Astrocyte of the spinal cord (primary cell): ENCODE data around the gene CRCP.
A peak's percentile ranks its signal among the peaks of the same experiment; 100 is the strongest.
"Not testable (repeated sequence)": the region's sequence is repeated elsewhere in the genome, so short reads cannot be mapped to it uniquely, and the experiment has no call there.

Experiments used
- DNase-seq: peaks from one replicate; pipeline ENCODE4 v3.0.0; 2011; ENCODE audit warnings: low read depth, low spot score
- H3K4me3 ChIP-seq: 2 replicates; pipeline ENCODE4 v1.5.1; 2011; ENCODE audit warnings: low read depth, mild to moderate bottlenecking, low read length, moderate library complexity
- CTCF ChIP-seq: IDR thresholded peaks from 2 replicates; pipeline ENCODE4 v1.5.1; 2012; ENCODE audit warnings: low read depth, mild to moderate bottlenecking, low read length, inconsistent platforms
- in situ Hi-C: cut with HindIII; loops from 2 replicates; pipeline ENCODE4 v1.10.0; 2017; ENCODE audit warnings: low sequenced_read_pairs

The CRCP gene

DNA sequence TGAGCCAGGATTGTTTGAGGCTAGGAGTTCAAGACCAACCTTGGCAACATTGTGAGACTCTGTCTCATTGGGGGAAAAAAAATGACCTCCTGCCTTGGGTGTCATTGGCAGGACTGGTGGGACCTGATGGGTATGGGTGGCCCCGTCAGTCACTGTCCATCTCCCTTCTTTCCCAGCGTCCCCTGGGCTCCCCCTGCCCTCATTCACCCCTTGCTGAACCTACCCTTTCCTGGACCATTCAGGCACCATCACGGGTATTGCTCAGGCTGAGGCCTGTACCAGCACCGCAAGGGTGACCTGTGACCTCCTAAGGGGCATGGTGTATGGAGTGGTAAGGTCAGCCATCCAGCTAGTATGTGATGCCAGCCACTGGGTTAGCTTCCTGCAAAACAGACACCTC lies 19.6 kb upstream of the CRCP start:
- no peak overlapping the region for H3K4me3 ChIP-seq
- no peak for TF ChIP-seq CTCF
- in situ Hi-C loops, result no loop called here
- no peak for DNase-seq

- DNase-seq, result no peak
Measured at GRCh38 chr7:66099232-66099550, 15.5 kb upstream of the CRCP start.

GRCh38 chr7:66099551-66100407 lies 14.9 kb upstream of the CRCP start:
- H3K4me3 ChIP-seq, result peak overlapping the region; percentile 37
- no peak for TF ChIP-seq CTCF
- peak; percentile 85 for DNase-seq
- in situ Hi-C loops, result no loop called here

More at GRCh38 chr7:66099232-66099550, 15.5 kb upstream of the CRCP start:
- TF ChIP-seq CTCF, result no peak
- in situ Hi-C loops, result no loop called here
- no peak overlapping the region for H3K4me3 ChIP-seq

DNA sequence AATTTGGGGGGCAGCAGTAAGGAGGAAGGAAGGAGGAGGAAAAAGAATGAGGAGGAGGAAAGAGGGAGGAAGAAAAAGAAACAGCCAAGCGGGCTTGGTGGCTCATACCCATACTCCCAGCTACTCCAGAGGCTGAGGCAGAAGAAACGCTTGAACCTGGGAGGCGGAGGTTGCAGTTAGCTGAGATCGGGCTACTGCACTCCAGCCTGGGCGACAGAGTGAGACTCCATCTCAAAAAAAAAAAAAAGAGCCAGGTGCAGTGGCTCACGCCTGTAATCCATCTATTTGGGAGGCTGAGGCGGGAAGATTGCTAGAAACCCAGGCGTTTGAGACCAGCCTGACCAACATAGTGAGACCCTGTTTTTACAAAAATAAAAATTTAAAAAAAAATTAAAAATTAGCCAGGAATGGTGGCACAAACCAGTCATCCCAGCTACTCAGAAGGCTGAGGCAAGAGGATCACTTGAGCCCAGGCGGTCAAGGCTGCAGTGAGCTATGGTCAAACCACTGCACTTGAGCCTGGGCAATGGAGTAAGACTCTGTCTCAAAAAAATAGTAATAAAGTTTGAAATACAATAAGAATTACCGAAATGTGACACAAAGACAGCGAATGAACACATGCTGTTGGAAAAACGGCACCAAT lies 14.1 kb upstream of the CRCP start:
- in situ Hi-C loops, result no loop called here
- no peak for DNase-seq

DNA sequence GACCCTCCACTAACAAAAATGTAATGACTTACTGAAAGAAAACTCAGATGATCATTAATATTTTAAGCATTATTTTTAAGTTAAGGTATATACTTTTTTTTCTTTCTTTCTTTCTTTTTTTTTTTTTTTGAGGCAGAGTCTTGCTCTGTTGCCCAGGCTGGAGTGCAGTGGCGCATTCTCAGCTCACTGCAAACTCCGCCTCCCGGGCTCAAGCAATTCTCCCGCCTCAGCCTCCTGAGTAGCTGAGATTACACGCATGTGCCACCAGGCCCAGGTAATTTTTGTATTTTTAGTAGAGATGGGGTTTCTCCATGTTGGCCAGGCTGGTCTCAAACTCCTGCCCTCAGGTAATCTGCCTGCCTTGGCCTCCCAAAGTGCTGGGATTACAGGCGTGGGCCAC lies 12.5 kb upstream of the CRCP start:
- in situ Hi-C loops, DNase-seq, H3K4me3 ChIP-seq: not testable (repeated sequence)

More for the DNA sequence above, 14.1 kb upstream of the CRCP start:
- no peak for TF ChIP-seq CTCF
- H3K4me3 ChIP-seq, result peak overlapping the region; percentile 37

DNA sequence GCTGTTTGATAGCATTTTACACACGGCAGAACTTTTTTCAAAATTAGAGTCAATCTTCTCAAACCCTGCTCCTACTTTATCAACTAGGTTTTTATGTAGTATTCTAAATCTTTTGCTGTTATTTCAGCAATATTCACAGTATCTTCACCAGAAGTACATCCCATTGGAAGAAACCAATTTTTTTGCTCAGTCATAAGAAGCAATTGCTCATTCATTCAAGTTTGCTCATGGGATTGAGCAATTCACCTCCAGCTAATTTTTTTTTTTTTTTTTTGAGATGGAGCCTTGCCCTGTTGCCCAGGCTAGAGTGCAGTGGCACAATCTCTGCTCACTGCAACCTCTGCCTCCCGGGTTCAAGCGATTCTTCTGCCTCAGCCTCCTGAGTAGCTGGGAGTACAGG lies 10.7 kb upstream of the CRCP start:
- in situ Hi-C loops, DNase-seq, H3K4me3 ChIP-seq: not testable (repeated sequence)

DNA sequence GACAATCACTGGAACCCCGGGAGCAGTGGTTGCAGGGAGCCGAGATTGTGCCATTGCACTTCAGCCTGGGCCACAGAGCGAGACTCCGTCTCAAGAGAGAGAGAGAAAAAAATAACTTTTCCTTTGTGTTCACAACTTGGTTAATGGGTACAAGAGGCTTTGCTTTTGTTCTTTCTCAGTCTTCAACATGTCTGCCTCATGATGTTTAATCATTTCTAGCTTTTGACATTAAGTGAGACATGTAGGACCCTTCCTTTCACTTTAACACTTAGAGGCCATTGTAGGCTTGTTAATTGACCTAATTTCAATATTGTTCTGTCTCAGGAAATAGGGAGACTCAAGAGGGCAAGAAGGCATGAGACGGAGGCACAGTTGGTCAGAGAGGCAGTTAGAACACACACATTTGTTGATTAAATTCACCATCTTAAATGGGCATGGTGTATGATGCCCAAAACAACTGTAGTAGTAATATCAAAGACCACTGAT lies 9.3 kb upstream of the CRCP start:
- no peak overlapping the region for H3K4me3 ChIP-seq
- in situ Hi-C loops, result no loop called here
- no peak for DNase-seq
- TF ChIP-seq CTCF, result no peak

- in situ Hi-C loops, DNase-seq, H3K4me3 ChIP-seq: not testable (repeated sequence)
Measured at GRCh38 chr7:66108410-66108809, 6.2 kb upstream of the CRCP start.
